Parathyroid adenoma (tissue), 2 donors: ENCODE results near the gene BTG4.

ENCODE experiments used
- H2AFZ ChIP-seq: fragments of 300-600 bp; sonication (generic); one replicate; pipeline ENCODE4 v1.7.0; 2017; ENCODE audit warnings: antibody characterized with exemption, mild to moderate bottlenecking
- H3K27ac ChIP-seq: fragments of 300-600 bp; sonication (generic); one replicate; pipeline ENCODE4 v1.7.0; 2017
- H3K27me3 ChIP-seq: fragments of 300-600 bp; sonication (generic); one replicate; pipeline ENCODE4 v1.7.0; 2017; ENCODE audit warnings: low read length; ENCODE audit not compliant: control insufficient read depth, insufficient read depth
- H3K36me3 ChIP-seq: fragments of 300-600 bp; sonication (generic); one replicate; pipeline ENCODE4 v1.7.0; 2017; ENCODE audit warnings: low read length; ENCODE audit not compliant: control insufficient read depth, insufficient read depth
- H3K4me1 ChIP-seq: fragments of 300-600 bp; sonication (generic); one replicate; pipeline ENCODE4 v1.7.0; 2017; ENCODE audit warnings: control low read depth
- H3K4me2 ChIP-seq: fragments of 300-600 bp; sonication (generic); one replicate; pipeline ENCODE4 v1.7.0; 2017; ENCODE audit warnings: low read length
- H3K4me3 ChIP-seq: fragments of 300-600 bp; sonication (generic); one replicate; pipeline ENCODE4 v1.7.0; 2017; ENCODE audit warnings: low read depth, low read length
- H3K79me2 ChIP-seq: fragments of 300-600 bp; sonication (generic); one replicate; pipeline ENCODE4 v1.7.0; 2017; ENCODE audit warnings: control low read depth
- H3K9ac ChIP-seq: fragments of 300-600 bp; sonication (generic); one replicate; pipeline ENCODE4 v1.7.0; 2017; ENCODE audit warnings: mild to moderate bottlenecking
- H3K9me3 ChIP-seq: fragments of 300-600 bp; sonication (generic); one replicate; pipeline ENCODE4 v1.7.0; 2017; ENCODE audit warnings: low read length; ENCODE audit not compliant: control insufficient read depth
- TF ChIP-seq, protein P1 (sequence below): fragments of 300-600 bp; sonication (generic); IDR thresholded peaks from one replicate; pipeline ENCODE4 v1.7.0; 2017; ENCODE audit warnings: antibody characterized with exemption, mild to moderate bottlenecking
- donor health status: primary hyperparathyroidism.

BTG4 gene

DNA sequence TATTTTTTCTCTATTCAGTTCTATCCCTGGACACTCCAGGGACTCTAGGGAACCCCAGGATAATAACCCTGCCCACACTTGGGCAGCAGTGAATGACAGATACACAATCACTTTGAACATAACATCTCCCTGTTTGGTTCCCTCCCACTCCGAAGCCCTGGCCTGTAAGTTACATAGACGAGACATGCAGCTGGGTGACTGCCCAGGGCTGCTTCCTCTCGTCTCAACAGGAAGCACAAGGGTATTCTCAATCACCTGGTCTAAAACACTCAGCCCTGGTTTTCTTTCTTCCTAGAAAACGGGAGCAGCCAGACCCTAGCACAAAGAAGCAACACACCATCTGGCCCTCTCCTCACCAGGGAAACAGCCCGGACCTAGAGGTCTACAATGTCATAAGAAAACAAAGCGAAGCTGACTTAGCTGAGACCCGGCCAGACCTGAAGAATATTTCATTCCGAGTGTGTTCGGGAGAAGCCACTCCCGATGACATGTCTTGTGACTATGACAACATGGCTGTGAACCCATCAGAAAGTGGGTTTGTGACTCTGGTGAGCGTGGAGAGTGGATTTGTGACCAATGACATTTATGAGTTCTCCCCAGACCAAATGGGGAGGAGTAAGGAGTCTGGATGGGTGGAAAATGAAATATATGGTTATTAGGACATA lies 47.7 kb upstream of the BTG4 start:
- TF ChIP-seq, protein P1, sequence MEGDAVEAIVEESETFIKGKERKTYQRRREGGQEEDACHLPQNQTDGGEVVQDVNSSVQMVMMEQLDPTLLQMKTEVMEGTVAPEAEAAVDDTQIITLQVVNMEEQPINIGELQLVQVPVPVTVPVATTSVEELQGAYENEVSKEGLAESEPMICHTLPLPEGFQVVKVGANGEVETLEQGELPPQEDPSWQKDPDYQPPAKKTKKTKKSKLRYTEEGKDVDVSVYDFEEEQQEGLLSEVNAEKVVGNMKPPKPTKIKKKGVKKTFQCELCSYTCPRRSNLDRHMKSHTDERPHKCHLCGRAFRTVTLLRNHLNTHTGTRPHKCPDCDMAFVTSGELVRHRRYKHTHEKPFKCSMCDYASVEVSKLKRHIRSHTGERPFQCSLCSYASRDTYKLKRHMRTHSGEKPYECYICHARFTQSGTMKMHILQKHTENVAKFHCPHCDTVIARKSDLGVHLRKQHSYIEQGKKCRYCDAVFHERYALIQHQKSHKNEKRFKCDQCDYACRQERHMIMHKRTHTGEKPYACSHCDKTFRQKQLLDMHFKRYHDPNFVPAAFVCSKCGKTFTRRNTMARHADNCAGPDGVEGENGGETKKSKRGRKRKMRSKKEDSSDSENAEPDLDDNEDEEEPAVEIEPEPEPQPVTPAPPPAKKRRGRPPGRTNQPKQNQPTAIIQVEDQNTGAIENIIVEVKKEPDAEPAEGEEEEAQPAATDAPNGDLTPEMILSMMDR, result no peak
- Histone ChIP-seq H3K4me1 (no peaks in the 10 kb centered on the region), H3K9me3 (no peaks in the 10 kb centered on the region), H2AFZ (no peak overlapping the region), H3K27me3 (no peaks in the 10 kb centered on the region), H3K36me3 (no peaks in the 10 kb centered on the region), H3K79me2 (no peaks in the 10 kb centered on the region), H3K4me2 (no peak overlapping the region), H3K9ac (no peak overlapping the region), H3K4me3 (no peak overlapping the region), H3K27ac (no peak overlapping the region)

DNA sequence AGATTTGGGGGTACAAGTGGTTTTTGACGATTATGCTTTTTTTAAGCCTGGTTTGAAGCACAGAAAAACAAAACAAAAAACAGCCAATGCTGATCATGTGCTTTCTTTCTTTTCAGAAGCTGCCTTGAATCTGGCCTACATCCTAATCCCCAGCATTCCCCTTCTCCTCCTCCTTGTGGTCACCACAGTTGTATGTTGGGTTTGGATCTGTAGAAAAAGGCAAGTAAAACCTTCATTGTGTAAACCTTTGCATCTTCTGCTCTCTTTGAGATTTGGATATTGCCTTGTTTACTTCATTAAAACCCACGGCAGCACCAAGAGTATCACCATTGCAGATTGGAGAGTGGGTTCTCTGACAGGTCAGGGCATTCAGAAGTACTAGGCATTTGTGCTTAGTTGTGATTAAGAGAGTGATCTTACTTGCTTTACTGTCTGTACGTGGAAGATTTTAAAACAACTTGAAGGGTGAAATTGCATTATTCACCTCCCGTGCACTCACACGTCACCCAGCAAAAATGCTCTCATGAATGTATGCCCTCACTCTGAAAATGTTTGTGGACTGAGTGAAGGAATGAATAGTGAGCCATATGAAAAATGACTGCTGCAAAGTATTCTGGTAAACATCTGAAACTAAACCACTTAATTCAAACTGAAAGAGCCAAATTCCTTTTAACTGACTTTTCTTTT lies 45.4 kb upstream of the BTG4 start:
- H3K4me3 ChIP-seq, result no peak overlapping the region
- TF ChIP-seq, protein P1, result no peak
- no peak overlapping the region for H3K4me2 ChIP-seq
- H3K27ac ChIP-seq, result no peak overlapping the region
- H2AFZ ChIP-seq, result no peak overlapping the region
- no peaks in the 10 kb centered on the region for H3K9me3 ChIP-seq
- no peaks in the 10 kb centered on the region for H3K79me2 ChIP-seq
- H3K27me3 ChIP-seq, result no peaks in the 10 kb centered on the region
- H3K36me3 ChIP-seq, result no peaks in the 10 kb centered on the region
- no peak overlapping the region for H3K9ac ChIP-seq
- no peaks in the 10 kb centered on the region for H3K4me1 ChIP-seq

DNA sequence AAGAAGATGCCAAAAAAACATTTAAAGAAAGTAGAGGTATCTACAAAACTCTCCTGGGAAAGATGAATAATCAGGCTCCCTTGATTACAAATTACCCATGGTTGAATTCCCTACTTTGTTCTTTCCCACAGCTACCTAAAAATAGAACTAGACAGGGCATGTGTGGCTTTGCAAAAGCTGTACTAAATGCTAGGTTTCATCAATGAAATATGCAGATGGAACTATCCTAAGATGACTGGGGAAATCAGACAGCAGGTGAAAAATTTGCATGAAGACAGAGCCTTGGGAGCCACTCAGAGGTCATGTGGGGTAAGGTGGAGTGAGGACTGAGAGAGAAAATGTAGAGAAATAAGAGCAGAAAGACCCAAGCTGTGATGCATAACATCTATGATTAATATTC lies 43.1 kb upstream of the BTG4 start:
- no peaks in the 10 kb centered on the region for H3K4me1 ChIP-seq
- H3K4me2 ChIP-seq, result no peak overlapping the region
- no peak overlapping the region for H3K27ac ChIP-seq
- H3K9ac ChIP-seq, result no peak overlapping the region
- no peaks in the 10 kb centered on the region for H3K36me3 ChIP-seq
- TF ChIP-seq, protein P1, result no peak
- H3K79me2 ChIP-seq, result no peaks in the 10 kb centered on the region
- H3K4me3 ChIP-seq, result no peak overlapping the region
- no peak overlapping the region for H2AFZ ChIP-seq
- H3K27me3 ChIP-seq, result no peaks in the 10 kb centered on the region
- H3K9me3 ChIP-seq, result no peaks in the 10 kb centered on the region

DNA sequence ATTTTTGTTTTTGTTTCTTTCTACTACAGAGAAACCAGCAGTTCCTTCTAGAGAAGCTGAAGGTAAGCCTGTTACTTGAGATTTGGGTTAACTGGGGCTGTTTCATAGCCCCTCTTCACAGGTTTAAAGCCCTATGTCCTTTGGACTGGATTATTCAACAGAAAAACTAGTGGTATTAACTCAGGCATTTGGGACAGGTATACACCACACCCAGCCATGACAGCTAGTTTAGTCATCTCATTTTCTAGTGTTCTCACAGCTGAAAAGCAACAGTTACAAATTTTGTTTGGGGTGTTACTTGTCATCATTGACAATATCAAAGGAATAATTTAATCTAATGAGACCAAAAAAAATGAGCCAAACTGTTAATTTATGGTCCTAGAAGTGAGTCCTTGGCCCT lies 42.3 kb upstream of the BTG4 start:
- Histone ChIP-seq H3K4me2 (no peak overlapping the region), H3K9me3 (no peaks in the 10 kb centered on the region), H3K9ac (no peak overlapping the region), H3K27me3 (no peaks in the 10 kb centered on the region), H2AFZ (no peak overlapping the region), H3K27ac (no peak overlapping the region), H3K4me1 (no peaks in the 10 kb centered on the region), H3K4me3 (no peak overlapping the region), H3K79me2 (no peaks in the 10 kb centered on the region), H3K36me3 (no peaks in the 10 kb centered on the region)
- TF ChIP-seq, protein P1, result no peak

DNA sequence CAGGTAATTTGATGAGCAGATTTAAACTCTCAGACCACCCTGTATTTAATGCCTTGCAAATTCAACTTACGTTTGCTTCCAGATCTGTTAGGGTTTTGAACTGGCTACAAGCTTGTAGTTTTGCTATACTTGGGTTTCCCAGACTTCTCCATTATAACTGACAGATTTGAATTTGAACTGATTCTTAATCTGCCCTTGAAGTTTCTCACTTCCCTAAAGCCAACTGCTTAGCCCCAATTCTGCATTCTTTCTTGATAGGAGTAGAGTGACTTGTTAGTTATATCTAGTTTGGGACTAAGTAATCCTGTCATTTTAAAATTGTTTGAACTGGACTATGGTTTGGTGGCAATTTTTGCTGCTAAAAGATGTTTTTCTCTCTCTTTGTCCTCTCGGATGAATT lies 38.1 kb upstream of the BTG4 start:
- Histone ChIP-seq H3K4me1 (no peaks in the 10 kb centered on the region), H3K9ac (no peak overlapping the region), H3K36me3 (no peaks in the 10 kb centered on the region), H3K27ac (no peak overlapping the region), H3K79me2 (no peaks in the 10 kb centered on the region), H3K4me2 (no peak overlapping the region), H3K27me3 (no peaks in the 10 kb centered on the region), H2AFZ (no peak overlapping the region), H3K4me3 (no peak overlapping the region), H3K9me3 (no peaks in the 10 kb centered on the region)
- TF ChIP-seq, protein P1, result no peak
